Peyer's patch (tissue), 4 donors: ENCODE measurements around the gene NCKAP5.

Experiments
- POLR2A ChIP-seq, 2 donors: fragments of 450-650 bp; IDR thresholded peaks; one replicate each; pipeline ENCODE4 v1.5.1; 2017; ENCODE audit warnings: antibody characterized with exemption in 2 of 2, mild to moderate bottlenecking in 2 of 2, moderate library complexity in 2 of 2
- TF ChIP-seq, protein P1 (sequence below), 6 experiments: fragments of 450-650 bp in 4 of 6; fragments of 200-600 bp in 2 of 6; sonication (generic) in 1 of 6; IDR thresholded peaks; one replicate each; pipeline ENCODE4 v1.5.1; 2017 to 2019; ENCODE audit warnings: antibody characterized with exemption in 6 of 6, mild to moderate bottlenecking in 3 of 6, moderate library complexity in 1 of 6

DNA sequence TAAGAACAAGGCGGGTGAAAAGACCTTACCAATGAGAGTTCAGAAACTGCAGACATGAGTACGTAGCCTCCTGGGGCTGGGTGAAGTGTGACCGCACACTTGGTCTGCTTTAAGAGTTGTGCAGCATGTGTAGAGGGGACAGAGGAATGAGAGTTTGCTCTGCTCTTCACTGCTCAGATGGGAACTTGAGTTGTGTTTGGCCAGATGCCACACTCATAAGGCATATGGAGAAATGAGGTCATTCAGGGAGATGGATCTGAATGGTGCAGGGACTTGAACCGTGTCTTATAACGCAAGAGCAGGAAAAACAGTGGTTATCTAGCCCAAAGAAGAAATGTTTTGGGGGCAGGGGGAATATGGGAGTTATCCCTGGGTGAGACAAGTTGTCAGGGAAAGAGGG, 624.4 kb downstream of the NCKAP5 start:
- TF ChIP-seq, protein P1, sequence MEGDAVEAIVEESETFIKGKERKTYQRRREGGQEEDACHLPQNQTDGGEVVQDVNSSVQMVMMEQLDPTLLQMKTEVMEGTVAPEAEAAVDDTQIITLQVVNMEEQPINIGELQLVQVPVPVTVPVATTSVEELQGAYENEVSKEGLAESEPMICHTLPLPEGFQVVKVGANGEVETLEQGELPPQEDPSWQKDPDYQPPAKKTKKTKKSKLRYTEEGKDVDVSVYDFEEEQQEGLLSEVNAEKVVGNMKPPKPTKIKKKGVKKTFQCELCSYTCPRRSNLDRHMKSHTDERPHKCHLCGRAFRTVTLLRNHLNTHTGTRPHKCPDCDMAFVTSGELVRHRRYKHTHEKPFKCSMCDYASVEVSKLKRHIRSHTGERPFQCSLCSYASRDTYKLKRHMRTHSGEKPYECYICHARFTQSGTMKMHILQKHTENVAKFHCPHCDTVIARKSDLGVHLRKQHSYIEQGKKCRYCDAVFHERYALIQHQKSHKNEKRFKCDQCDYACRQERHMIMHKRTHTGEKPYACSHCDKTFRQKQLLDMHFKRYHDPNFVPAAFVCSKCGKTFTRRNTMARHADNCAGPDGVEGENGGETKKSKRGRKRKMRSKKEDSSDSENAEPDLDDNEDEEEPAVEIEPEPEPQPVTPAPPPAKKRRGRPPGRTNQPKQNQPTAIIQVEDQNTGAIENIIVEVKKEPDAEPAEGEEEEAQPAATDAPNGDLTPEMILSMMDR (IDR thresholded peaks at IDR 0.05), result no peak
- no peak for TF ChIP-seq POLR2A (IDR thresholded peaks at IDR 0.05)
